ENCODE measurements around the gene TFIP11. TPM values are rescaled to one million over a fixed set of nuclear protein-coding genes. Genes with fewer than 3 reads are reported as not detected.

TFIP11 gene
- total and polyA plus RNA-seq, 10 donors, result 21.5 to 46.3 (median 41.2) TPM

- intact Hi-C loops (cut with DNase I; ENCODE audit: low total_unique reads), result no loop called here
- Histone ChIP-seq H3K27ac (no peak overlapping the region), H3K9me3 (no peaks in the 10 kb centered on the region), H3K36me3 (peaks cover 7 to 100% (median 93%) of the 10 kb centered on the region in 6 donors), H3K4me3 (no peak overlapping the region), H3K4me1 (peaks cover 0 to 18% (median 0%) of the 10 kb centered on the region in 6 donors), H3K27me3 (replicated peaks in 1 of 7) (no peaks in the 10 kb centered on the region)
- 88 to 100% (median 95%) methylated on average over 2 of the region's 2 CpGs for WGBS, 5 donors
- TF ChIP-seq CTCF (IDR thresholded peaks at IDR 0.05 in 8 of 11, conservative IDR thresholded peaks at IDR 0.05 in 3 of 11), result no peak
- no peak for TF ChIP-seq POLR2AphosphoS5 (IDR thresholded peaks at IDR 0.05)
- TF ChIP-seq POLR2A (IDR thresholded peaks at IDR 0.05), result no peak
- DNase-seq, result no peak
These were observed 41.5 kb downstream of the TFIP11 start for GRCh38 chr22:26470807-26471206.

- WGBS, 5 donors, result 88 to 97% (median 95%) methylated on average over 5 of the region's 5 CpGs
- Histone ChIP-seq H3K4me3 (no peak overlapping the region), H3K4me1 (peaks cover 0 to 17% (median 3%) of the 10 kb centered on the region in 6 donors), H3K9me3 (no peaks in the 10 kb centered on the region), H3K36me3 (peaks cover 2 to 100% (median 91%) of the 10 kb centered on the region in 6 donors), H3K27ac (no peak overlapping the region), H3K27me3 (replicated peaks in 1 of 7) (no peaks in the 10 kb centered on the region)
- no peak for DNase-seq
- TF ChIP-seq POLR2A (IDR thresholded peaks at IDR 0.05) (no peak), POLR2AphosphoS5 (IDR thresholded peaks at IDR 0.05) (no peak), CTCF (IDR thresholded peaks at IDR 0.05 in 8 of 11, conservative IDR thresholded peaks at IDR 0.05 in 3 of 11) (no peak)
- intact Hi-C loops (cut with DNase I; ENCODE audit: low total_unique reads), result loop anchor here (10.0 kb wide), 1 partner anchor 71 kb away; no protein-coding TSS in a partner anchor
These were observed 46.1 kb downstream of the TFIP11 start for GRCh38 chr22:26466196-26466595.

GRCh38 chr22:26464312-26464711, 48.0 kb downstream of the TFIP11 start:
- Histone ChIP-seq H3K4me3 (no peak overlapping the region), H3K27ac (no peak overlapping the region), H3K36me3 (peaks cover 2 to 100% (median 85%) of the 10 kb centered on the region in 6 donors), H3K27me3 (replicated peaks in 1 of 7) (no peaks in the 10 kb centered on the region), H3K4me1 (peaks cover 0 to 17% (median 3%) of the 10 kb centered on the region in 6 donors), H3K9me3 (no peaks in the 10 kb centered on the region)
- no peak for DNase-seq
- TF ChIP-seq POLR2AphosphoS5 (IDR thresholded peaks at IDR 0.05), result no peak
- intact Hi-C loops (cut with DNase I; ENCODE audit: low total_unique reads), result loop anchor here (10.0 kb wide), 1 partner anchor 70 kb away; no protein-coding TSS in a partner anchor
- 72 to 92% (median 84%) methylated on average over 5 to 7 of the region's 7 CpGs for WGBS, 5 donors

- H3K9me3 ChIP-seq, result no peaks in the 10 kb centered on the region
- no peak overlapping the region for H3K27ac ChIP-seq
- H3K36me3 ChIP-seq, result peaks cover 2 to 100% (median 86%) of the 10 kb centered on the region in 6 donors
- no peaks in the 10 kb centered on the region for H3K27me3 ChIP-seq (replicated peaks in 1 of 7)
- intact Hi-C loops (cut with DNase I; ENCODE audit: low total_unique reads), result loop anchor here (10.0 kb wide), 1 partner anchor 69 kb away; no protein-coding TSS in a partner anchor
- no peak overlapping the region for H3K4me3 ChIP-seq
- 61 to 83% (median 74%) methylated on average over 7 to 9 of the region's 9 CpGs for WGBS, 5 donors
- no peak for DNase-seq
- peaks cover 0 to 17% (median 3%) of the 10 kb centered on the region in 6 donors for H3K4me1 ChIP-seq
- TF ChIP-seq POLR2AphosphoS5 (IDR thresholded peaks at IDR 0.05) (peak in 1 of 3 donors; percentile 19), CTCF (IDR thresholded peaks at IDR 0.05 in 8 of 11, conservative IDR thresholded peaks at IDR 0.05 in 3 of 11) (no peak), POLR2A (IDR thresholded peaks at IDR 0.05) (no peak)
These were observed 48.6 kb downstream of the TFIP11 start for GRCh38 chr22:26463688-26464087.
